ENCODE measurements around the gene CLDN1.

DNA sequence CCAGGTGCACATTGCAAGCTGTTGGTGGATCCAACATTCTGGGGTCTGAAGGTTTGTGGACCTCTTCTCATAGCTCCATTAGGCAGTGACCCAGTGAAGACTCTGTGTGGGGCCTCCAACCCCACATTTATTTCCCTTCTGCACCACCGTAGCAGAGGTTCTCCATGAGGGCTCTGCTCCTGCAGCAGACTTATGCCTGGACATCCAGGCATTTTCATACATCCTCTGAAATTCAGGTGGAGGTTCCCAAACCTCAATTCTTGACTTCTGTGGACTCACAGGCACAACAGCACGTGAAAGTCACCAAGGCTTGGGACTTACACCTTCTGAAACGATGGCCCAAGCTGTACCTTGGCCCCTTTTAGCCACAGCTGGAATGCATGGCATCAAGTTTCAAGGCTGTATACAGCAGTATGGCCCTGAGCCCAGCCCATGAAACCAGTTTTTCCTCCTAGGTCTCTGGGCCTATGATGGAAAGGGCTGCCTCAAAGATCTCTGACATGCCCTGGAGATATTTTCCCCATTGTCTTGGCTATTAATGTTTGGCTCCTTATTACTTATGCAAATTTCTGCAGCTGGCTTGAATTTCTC is 30.2 kb downstream of the CLDN1 start:
- no peak for TF ChIP-seq RFX5 (IDR thresholded peaks at IDR 0.05; ENCODE audit: borderline replicate concordance, low read depth, low read length)
- TF ChIP-seq POLR2AphosphoS5 (IDR thresholded peaks at IDR 0.05; ENCODE audit: low read depth, low read length): no peak
- TF ChIP-seq, protein P1, sequence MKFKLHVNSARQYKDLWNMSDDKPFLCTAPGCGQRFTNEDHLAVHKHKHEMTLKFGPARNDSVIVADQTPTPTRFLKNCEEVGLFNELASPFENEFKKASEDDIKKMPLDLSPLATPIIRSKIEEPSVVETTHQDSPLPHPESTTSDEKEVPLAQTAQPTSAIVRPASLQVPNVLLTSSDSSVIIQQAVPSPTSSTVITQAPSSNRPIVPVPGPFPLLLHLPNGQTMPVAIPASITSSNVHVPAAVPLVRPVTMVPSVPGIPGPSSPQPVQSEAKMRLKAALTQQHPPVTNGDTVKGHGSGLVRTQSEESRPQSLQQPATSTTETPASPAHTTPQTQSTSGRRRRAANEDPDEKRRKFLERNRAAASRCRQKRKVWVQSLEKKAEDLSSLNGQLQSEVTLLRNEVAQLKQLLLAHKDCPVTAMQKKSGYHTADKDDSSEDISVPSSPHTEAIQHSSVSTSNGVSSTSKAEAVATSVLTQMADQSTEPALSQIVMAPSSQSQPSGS (IDR thresholded peaks at IDR 0.05; ENCODE audit: low read length): no peak
- no peak for TF ChIP-seq SIX5 (IDR thresholded peaks at IDR 0.05; ENCODE audit: low read depth, low read length)
- TF ChIP-seq, protein P2, sequence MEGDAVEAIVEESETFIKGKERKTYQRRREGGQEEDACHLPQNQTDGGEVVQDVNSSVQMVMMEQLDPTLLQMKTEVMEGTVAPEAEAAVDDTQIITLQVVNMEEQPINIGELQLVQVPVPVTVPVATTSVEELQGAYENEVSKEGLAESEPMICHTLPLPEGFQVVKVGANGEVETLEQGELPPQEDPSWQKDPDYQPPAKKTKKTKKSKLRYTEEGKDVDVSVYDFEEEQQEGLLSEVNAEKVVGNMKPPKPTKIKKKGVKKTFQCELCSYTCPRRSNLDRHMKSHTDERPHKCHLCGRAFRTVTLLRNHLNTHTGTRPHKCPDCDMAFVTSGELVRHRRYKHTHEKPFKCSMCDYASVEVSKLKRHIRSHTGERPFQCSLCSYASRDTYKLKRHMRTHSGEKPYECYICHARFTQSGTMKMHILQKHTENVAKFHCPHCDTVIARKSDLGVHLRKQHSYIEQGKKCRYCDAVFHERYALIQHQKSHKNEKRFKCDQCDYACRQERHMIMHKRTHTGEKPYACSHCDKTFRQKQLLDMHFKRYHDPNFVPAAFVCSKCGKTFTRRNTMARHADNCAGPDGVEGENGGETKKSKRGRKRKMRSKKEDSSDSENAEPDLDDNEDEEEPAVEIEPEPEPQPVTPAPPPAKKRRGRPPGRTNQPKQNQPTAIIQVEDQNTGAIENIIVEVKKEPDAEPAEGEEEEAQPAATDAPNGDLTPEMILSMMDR (IDR thresholded peaks at IDR 0.05; ENCODE audit: control extremely low read depth in 1 of 3, insufficient read depth in 1 of 3, low read depth in 1 of 3, low read length in 3 of 3): no peak
- TF ChIP-seq NRF1 (IDR thresholded peaks at IDR 0.05; ENCODE audit: low read depth, low read length): no peak
- no peak for TF ChIP-seq EZH2 (IDR thresholded peaks at IDR 0.05; ENCODE audit: low read depth, low read length, severe bottlenecking)
- TF ChIP-seq HDAC2 (IDR thresholded peaks at IDR 0.05; ENCODE audit: borderline replicate concordance in 1 of 2, low read depth in 2 of 2, low read length in 2 of 2): no peak
- no peak for TF ChIP-seq POLR2A (IDR thresholded peaks at IDR 0.05; ENCODE audit: control extremely low read depth in 1 of 2, low read depth in 2 of 2, low read length in 2 of 2)
- no peak for TF ChIP-seq TCF12 (IDR thresholded peaks at IDR 0.05; ENCODE audit: low read depth, low read length)
- no peak for TF ChIP-seq ZNF274 (IDR thresholded peaks at IDR 0.05; ENCODE audit: borderline replicate concordance, extremely low read depth, low read length)
- no peak for TF ChIP-seq YY1 (IDR thresholded peaks at IDR 0.05; ENCODE audit: low read depth, low read length)
- TF ChIP-seq EP300 (IDR thresholded peaks at IDR 0.05; ENCODE audit: borderline replicate concordance in 1 of 2, low read depth in 2 of 2, low read length in 2 of 2): no peak

All from H1 (cell line).